ENCODE data around the gene WDR48.

GRCh38 chr3:39135170-39135805, 83.5 kb downstream of the WDR48 start:
- TF ChIP-seq CTCF (conservative IDR thresholded peaks at IDR 0.05; ENCODE audit: low read depth in 2 of 2) (no peak), ZNF114 (CRISPR knock-in tag; IDR thresholded peaks at IDR 0.05) (no peak), EZH2phosphoT487 (IDR thresholded peaks at IDR 0.05; ENCODE audit: unreplicated experiment) (no peak), POLR2AphosphoS5 (IDR thresholded peaks at IDR 0.05; ENCODE audit: low read depth) (no peak), EZH2 (IDR thresholded peaks at IDR 0.05; ENCODE audit: low read depth, unreplicated experiment) (no peak), NANOG (IDR thresholded peaks at IDR 0.05; ENCODE audit: borderline replicate concordance) (no peak), ETS1 (IDR thresholded peaks at IDR 0.05) (no peak), CREB1 (CRISPR knock-in tag; IDR thresholded peaks at IDR 0.05; ENCODE audit: low read depth) (no peak)

All from GM23338 (cell line).